ENCODE results near the gene MCM6.

MCM6 gene

DNA sequence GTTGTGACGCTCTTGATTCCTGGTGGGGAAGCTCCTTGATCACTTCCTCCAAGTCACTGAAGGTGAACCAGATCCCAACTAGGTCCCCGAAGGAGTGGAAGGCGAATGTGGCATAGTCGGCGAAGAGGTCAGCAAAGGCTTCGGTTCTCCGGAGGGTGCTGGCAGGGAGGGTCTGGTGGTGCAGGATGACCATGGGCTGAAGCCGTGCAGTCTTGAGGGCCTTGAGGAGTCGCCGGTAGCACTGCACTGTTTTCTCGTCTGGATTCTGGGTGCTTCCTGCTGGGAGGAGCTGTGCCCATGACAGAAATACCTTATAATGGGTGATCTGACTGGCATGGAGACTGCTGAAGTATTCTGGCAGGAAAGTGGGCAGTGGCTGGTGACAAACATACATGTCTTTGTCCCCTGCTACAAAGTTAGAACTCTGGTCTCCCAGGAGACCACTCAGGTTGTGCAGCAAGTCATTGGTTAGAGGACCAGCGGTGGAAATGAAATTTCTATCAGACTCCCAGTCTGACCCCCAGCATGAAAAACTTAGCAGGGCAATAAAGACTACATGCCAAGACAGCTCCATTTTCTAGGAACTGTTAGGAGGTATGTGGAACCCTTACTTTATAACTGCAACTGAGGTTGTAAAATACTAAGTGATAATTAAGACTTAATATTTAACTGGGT is 39.5 kb downstream of the MCM6 start, which contains the start of gene LCT:
Gene LCT, minus strand, starts transcription at position 589 of the 675 bp plus-strand sequence. Its CDS starts 15 bp downstream, at position 574.
- H3K4me3 ChIP-seq (ENCODE audit: low read depth, low read length): no peak within 1 kb of the TSS
- H3K9me3 ChIP-seq (ENCODE audit: control insufficient read depth, low read length): no peaks in the 10 kb centered on the region
- no peaks in the 10 kb centered on the region for H3K79me2 ChIP-seq
- H2AFZ ChIP-seq: no peak within 1 kb of the TSS
- no peak within 1 kb of the TSS for H3K27ac ChIP-seq
- H3K27me3 ChIP-seq (ENCODE audit: control insufficient read depth, insufficient read depth, low read length): no peaks in the 10 kb centered on the region
- no peak within 1 kb of the TSS for H3K4me2 ChIP-seq (ENCODE audit: low read length)
- TF ChIP-seq, protein P1, sequence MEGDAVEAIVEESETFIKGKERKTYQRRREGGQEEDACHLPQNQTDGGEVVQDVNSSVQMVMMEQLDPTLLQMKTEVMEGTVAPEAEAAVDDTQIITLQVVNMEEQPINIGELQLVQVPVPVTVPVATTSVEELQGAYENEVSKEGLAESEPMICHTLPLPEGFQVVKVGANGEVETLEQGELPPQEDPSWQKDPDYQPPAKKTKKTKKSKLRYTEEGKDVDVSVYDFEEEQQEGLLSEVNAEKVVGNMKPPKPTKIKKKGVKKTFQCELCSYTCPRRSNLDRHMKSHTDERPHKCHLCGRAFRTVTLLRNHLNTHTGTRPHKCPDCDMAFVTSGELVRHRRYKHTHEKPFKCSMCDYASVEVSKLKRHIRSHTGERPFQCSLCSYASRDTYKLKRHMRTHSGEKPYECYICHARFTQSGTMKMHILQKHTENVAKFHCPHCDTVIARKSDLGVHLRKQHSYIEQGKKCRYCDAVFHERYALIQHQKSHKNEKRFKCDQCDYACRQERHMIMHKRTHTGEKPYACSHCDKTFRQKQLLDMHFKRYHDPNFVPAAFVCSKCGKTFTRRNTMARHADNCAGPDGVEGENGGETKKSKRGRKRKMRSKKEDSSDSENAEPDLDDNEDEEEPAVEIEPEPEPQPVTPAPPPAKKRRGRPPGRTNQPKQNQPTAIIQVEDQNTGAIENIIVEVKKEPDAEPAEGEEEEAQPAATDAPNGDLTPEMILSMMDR (IDR thresholded peaks at IDR 0.05): no peak
- H3K9ac ChIP-seq: no peak within 1 kb of the TSS
- no peaks in the 10 kb centered on the region for H3K4me1 ChIP-seq
- H3K36me3 ChIP-seq (ENCODE audit: control insufficient read depth, insufficient read depth, low read length): no peaks in the 10 kb centered on the region

DNA sequence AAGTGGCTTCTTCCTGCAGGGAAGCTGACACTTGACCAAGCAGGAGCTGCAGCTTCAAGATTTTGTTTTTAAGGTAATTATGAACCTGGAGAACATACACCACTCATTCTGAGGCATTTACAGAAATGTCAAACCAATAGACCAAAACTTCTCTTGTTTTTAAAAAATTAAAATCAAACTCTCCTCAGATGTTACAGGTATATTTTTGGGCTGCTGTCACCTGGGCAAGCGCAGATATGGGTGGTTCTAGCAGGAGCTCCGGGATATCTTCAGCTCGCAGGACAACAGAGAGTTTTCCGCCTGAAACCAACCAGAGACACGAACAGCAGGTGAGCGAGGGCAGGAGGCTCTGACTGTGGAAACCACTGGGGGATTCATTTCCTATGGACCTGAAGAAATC is 43.4 kb downstream of the MCM6 start:
- H3K79me2 ChIP-seq: no peaks in the 10 kb centered on the region
- no peaks in the 10 kb centered on the region for H3K36me3 ChIP-seq (ENCODE audit: control insufficient read depth, insufficient read depth, low read length)
- no peak overlapping the region for H3K27ac ChIP-seq
- TF ChIP-seq, protein P1 (IDR thresholded peaks at IDR 0.05): no peak
- no peak overlapping the region for H2AFZ ChIP-seq
- H3K27me3 ChIP-seq (ENCODE audit: control insufficient read depth, insufficient read depth, low read length): no peaks in the 10 kb centered on the region
- no peak overlapping the region for H3K9ac ChIP-seq
- H3K4me2 ChIP-seq (ENCODE audit: low read length): no peak overlapping the region
- H3K9me3 ChIP-seq (ENCODE audit: control insufficient read depth, low read length): no peaks in the 10 kb centered on the region
- H3K4me1 ChIP-seq: no peaks in the 10 kb centered on the region
- H3K4me3 ChIP-seq (ENCODE audit: low read depth, low read length): no peak overlapping the region

DNA sequence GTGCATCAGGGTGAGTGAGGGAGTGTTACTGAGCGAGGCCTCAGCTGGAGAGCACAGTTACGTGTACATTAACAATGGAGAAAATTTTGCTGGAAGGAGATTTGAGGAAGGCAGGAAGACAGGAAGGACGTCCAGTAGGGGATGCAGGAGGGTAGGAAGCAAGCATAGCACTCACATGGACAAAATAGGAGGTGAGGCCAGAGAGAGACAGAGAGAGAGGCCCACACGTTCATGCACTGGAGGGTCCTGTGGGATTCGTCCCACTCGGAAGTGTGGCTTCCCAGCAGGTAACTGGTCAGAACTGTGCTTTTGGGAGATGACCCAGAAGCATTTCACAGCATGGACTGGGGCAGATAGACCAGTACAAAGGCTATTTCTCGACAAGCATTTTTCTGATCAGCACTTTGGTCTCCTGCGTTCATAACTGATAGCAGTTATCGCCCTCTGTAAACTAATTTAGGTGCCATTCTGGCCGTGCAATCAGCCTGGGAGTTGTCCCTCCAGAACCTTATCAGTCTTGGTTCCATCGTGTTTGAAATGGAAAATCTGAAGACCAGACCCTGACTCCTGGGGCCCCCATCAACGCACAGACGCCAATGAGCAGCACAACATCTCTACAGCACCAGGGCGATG is 44.9 kb downstream of the MCM6 start:
- Histone ChIP-seq H3K27ac (no peak overlapping the region), H3K4me1 (no peaks in the 10 kb centered on the region), H2AFZ (no peak overlapping the region), H3K9ac (no peak overlapping the region), H3K9me3 (ENCODE audit: control insufficient read depth, low read length) (no peaks in the 10 kb centered on the region), H3K4me2 (ENCODE audit: low read length) (no peak overlapping the region), H3K4me3 (ENCODE audit: low read depth, low read length) (no peak overlapping the region), H3K36me3 (ENCODE audit: control insufficient read depth, insufficient read depth, low read length) (no peaks in the 10 kb centered on the region), H3K27me3 (ENCODE audit: control insufficient read depth, insufficient read depth, low read length) (no peaks in the 10 kb centered on the region), H3K79me2 (no peaks in the 10 kb centered on the region)
- TF ChIP-seq, protein P1 (IDR thresholded peaks at IDR 0.05): no peak

DNA sequence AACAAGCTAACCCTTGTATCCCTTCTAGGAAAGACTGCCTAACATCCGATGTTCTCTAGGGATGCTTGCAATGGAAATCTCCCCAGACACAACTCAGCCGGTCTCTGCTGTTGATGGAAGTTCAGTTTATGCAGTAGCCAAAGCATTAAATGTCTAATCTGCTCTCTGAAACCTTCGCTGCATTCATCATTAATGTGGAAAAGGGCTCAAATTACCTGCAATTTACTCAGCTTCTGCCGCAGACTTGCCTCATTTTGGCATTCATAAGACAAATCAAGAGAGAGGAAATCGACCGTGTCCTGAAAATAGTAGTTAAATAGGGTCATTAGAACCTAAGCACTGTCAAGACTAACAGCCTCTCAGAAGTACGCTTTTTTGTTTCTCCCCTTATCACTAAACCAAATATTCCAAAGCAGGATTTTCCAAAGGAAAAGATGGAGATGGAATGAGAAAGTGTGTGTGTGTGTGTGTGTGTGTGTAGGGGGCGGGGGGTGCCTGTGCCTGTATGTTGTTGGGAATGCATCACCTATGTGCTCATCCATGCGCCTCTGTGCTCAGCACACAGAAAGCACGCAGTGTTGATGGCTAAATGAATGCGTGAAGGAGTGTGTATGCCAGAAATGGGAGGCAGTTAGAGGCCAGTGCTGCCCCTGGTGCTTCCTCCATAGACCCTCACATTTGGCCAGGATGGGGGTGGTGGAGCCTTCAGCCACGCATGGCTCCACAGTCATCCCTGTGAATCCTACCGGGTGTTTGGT is 46.7 kb downstream of the MCM6 start:
- TF ChIP-seq, protein P1 (IDR thresholded peaks at IDR 0.05): no peak
- H3K4me1 ChIP-seq: no peaks in the 10 kb centered on the region

More for the DNA sequence above, 46.7 kb downstream of the MCM6 start:
- no peaks in the 10 kb centered on the region for H3K79me2 ChIP-seq
- H3K4me2 ChIP-seq (ENCODE audit: low read length): no peak overlapping the region
- no peaks in the 10 kb centered on the region for H3K36me3 ChIP-seq (ENCODE audit: control insufficient read depth, insufficient read depth, low read length)
- H3K4me3 ChIP-seq (ENCODE audit: low read depth, low read length): no peak overlapping the region
- no peak overlapping the region for H3K27ac ChIP-seq
- H2AFZ ChIP-seq: no peak overlapping the region
- H3K9me3 ChIP-seq (ENCODE audit: control insufficient read depth, low read length): no peaks in the 10 kb centered on the region
- no peaks in the 10 kb centered on the region for H3K27me3 ChIP-seq (ENCODE audit: control insufficient read depth, insufficient read depth, low read length)
- H3K9ac ChIP-seq: no peak overlapping the region
